Cardiac muscle cell (in vitro differentiated cells and primary cell): ENCODE data around the gene MTRR. TPM values are rescaled to one million over a fixed set of nuclear protein-coding genes. Genes with fewer than 3 reads are reported as not detected.

ENCODE experiments used
- DNase-seq, 2 donors: peaks; one replicate each; pipeline versions ENCODE4 v3.0.0 to v3.0.0-alpha.2; 2010 to 2017; ENCODE audit warnings: low read depth in 1 of 2, low spot score in 1 of 2
- H3K27ac ChIP-seq: fragments of 200-600 bp; sonication (generic); 2 replicates; pipeline ENCODE4 v1.5.1; 2016
- H3K27me3 ChIP-seq: fragments of 200-600 bp; sonication (generic); 2 replicates; pipeline ENCODE4 v1.6.0; 2016; ENCODE audit warnings: control low read depth
- H3K36me3 ChIP-seq: fragments of 200-600 bp; sonication (generic); 2 replicates; pipeline ENCODE4 v1.5.1; 2016; ENCODE audit warnings: control low read depth
- H3K4me1 ChIP-seq: fragments of 200-600 bp; sonication (generic); 2 replicates; pipeline ENCODE4 v1.8.1; 2017; ENCODE audit warnings: low read depth, mild to moderate bottlenecking, mixed run types
- H3K4me3 ChIP-seq: fragments of 200-600 bp; sonication (generic); 2 replicates; pipeline ENCODE4 v1.5.1; 2016; ENCODE audit warnings: mild to moderate bottlenecking
- H3K9me3 ChIP-seq: fragments of 200-600 bp; sonication (generic); 2 replicates; pipeline ENCODE4 v1.5.1; 2017; ENCODE audit warnings: low read depth, mild to moderate bottlenecking, control low read depth
- CTCF ChIP-seq: IDR thresholded peaks from 2 replicates; pipeline ENCODE4 v1.5.1; 2012; ENCODE audit warnings: low read depth, mild to moderate bottlenecking, low read length
- polyA plus RNA-seq: library from polyadenylated mRNA; unstranded; fragments of >200 nt; fragmentation: Nextera tagmentation; extraction: Ambion mirVana; gene quantifications from 2 replicates; pipeline ENCODE4 v1.2.1, GENCODE V29; 2016
- total RNA-seq: library from RNA; depleted of rRNA; stranded (reverse); fragments of >200 nt; gene quantifications from 2 replicates; pipeline ENCODE4 v1.2.3, GENCODE V29; 2016

Gene MTRR
- total and polyA plus RNA-seq, 2 experiments from 2014 or later, result 31.7 to 34.3 TPM

- no peak for TF ChIP-seq CTCF
These were observed 72.7 kb downstream of the MTRR start for GRCh38 chr5:7941692-7942091.

GRCh38 chr5:7947301-7947700, 78.4 kb downstream of the MTRR start:
- no peak overlapping the region for H3K4me3 ChIP-seq
- H3K27me3 ChIP-seq, result no peaks in the 10 kb centered on the region
- no peaks in the 10 kb centered on the region for H3K36me3 ChIP-seq
- no peak for DNase-seq
- TF ChIP-seq CTCF, result no peak
- H3K4me1 ChIP-seq, result no peaks in the 10 kb centered on the region
- no peaks in the 10 kb centered on the region for H3K9me3 ChIP-seq
- H3K27ac ChIP-seq, result no peak overlapping the region

More at GRCh38 chr5:7941692-7942091, 72.7 kb downstream of the MTRR start:
- Histone ChIP-seq H3K27me3 (no peaks in the 10 kb centered on the region), H3K36me3 (no peaks in the 10 kb centered on the region), H3K27ac (no peak overlapping the region), H3K4me1 (no peaks in the 10 kb centered on the region), H3K9me3 (no peaks in the 10 kb centered on the region), H3K4me3 (no peak overlapping the region)
- DNase-seq, result no peak

Other genes starting within 250 kb of the MTRR start
- gene CFAP90, start 18.0 kb upstream of the MTRR start, total RNA-seq, result 0.60 TPM in 1 of 2 replicates, not detected in the other
- gene CFAP90, start 18.0 kb upstream of the MTRR start, polyA plus RNA-seq, result 0.27 and 0.83 TPM in 2 replicates
- 10.4 and 10.9 TPM in 2 replicates for gene FASTKD3, start 117 bp upstream of the MTRR start, total RNA-seq
- 10.4 and 11.0 TPM in 2 replicates for gene FASTKD3, start 117 bp upstream of the MTRR start, polyA plus RNA-seq